HL-60 (cell line): ENCODE data around the gene ARID3C.

Source experiments
- DNase-seq, 2 experiments: peaks; one replicate each; pipeline ENCODE4 v3.0.0-alpha.2; 2010 to 2020; ENCODE audit warnings: low read depth in 1 of 2, low spot score in 1 of 2
- H3K27ac ChIP-seq: fragments of 250-450 bp; sonication (Bioruptor Pico); replicated peaks from 2 replicates; pipeline ENCODE4 v1.5.1; 2020; ENCODE audit warnings: mild to moderate bottlenecking, moderate library complexity
- H3K27me3 ChIP-seq: fragments of 250-450 bp; sonication (Bioruptor Pico); 2 replicates; pipeline ENCODE4 v1.5.1; 2021; ENCODE audit warnings: mild to moderate bottlenecking, moderate library complexity; ENCODE audit not compliant: insufficient read depth, poor library complexity, severe bottlenecking
- H3K4me3 ChIP-seq: replicated peaks from 2 replicates; pipeline ENCODE4 v1.5.1; 2011; ENCODE audit warnings: mild to moderate bottlenecking, control low read depth, low read length; ENCODE audit not compliant: insufficient read depth
- GABPA ChIP-seq: IDR thresholded peaks from 2 replicates; pipeline ENCODE4 v1.6.1; 2012; ENCODE audit warnings: low read depth
- POLR2AphosphoS5 ChIP-seq: IDR thresholded peaks from 2 replicates; pipeline ENCODE4 v1.6.1; 2012; ENCODE audit warnings: low read depth
- SPI1 ChIP-seq: IDR thresholded peaks from 2 replicates; pipeline ENCODE4 v1.6.1; 2012; ENCODE audit warnings: low read depth, mild to moderate bottlenecking, borderline replicate concordance
- TF ChIP-seq, protein P1 (sequence below): IDR thresholded peaks from one replicate; pipeline ENCODE4 v1.5.1; 2011; ENCODE audit warnings: low read length, control low read depth, inconsistent platforms; ENCODE audit not compliant: insufficient read depth
- TF ChIP-seq, protein P2 (sequence below): IDR thresholded peaks from 2 replicates; pipeline ENCODE4 v1.6.1; 2012; ENCODE audit warnings: low read depth; ENCODE audit not compliant: insufficient replicate concordance

ARID3C gene

DNA sequence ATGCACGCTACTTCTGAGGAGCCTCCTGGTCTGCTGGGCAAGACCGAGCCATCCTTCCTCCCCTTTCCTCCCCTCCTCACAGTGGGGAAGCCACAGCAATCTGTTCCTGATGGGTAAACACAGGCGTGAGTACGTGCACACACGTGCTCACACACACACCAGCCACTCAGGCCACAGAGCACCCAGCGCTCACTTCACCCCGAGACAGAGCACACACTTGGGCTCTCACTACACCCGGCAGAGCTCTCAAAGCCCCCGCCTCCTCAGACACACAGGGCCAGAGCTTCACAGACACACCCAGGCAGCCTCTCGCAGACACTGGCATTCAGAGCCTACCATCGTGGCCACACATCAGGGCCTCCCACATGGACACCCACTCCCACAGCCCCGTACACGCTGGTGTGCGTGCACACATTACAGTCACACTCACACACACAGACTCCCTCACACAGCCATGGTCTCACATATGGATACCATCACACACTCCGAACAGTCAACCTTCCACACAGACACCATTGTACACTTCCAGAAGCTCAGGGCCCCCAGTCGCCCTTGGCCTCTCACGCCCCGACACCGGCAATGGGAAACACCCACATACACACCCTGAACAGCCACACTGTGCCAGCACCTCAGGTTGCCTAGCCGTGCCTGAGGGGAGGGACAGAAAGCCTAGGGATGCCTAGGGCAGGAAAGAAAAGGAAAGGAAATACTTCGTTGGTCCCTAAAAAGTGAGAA, 52.8 kb downstream of the ARID3C start:
- no peak overlapping the region for H3K4me3 ChIP-seq
- no peak overlapping the region for H3K27ac ChIP-seq
- no peak for DNase-seq
- peaks cover 45% of the 10 kb centered on the region for H3K27me3 ChIP-seq
- TF ChIP-seq, protein P1, sequence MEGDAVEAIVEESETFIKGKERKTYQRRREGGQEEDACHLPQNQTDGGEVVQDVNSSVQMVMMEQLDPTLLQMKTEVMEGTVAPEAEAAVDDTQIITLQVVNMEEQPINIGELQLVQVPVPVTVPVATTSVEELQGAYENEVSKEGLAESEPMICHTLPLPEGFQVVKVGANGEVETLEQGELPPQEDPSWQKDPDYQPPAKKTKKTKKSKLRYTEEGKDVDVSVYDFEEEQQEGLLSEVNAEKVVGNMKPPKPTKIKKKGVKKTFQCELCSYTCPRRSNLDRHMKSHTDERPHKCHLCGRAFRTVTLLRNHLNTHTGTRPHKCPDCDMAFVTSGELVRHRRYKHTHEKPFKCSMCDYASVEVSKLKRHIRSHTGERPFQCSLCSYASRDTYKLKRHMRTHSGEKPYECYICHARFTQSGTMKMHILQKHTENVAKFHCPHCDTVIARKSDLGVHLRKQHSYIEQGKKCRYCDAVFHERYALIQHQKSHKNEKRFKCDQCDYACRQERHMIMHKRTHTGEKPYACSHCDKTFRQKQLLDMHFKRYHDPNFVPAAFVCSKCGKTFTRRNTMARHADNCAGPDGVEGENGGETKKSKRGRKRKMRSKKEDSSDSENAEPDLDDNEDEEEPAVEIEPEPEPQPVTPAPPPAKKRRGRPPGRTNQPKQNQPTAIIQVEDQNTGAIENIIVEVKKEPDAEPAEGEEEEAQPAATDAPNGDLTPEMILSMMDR, result no peak
- TF ChIP-seq SPI1 (no peak), GABPA (no peak), POLR2AphosphoS5 (no peak)
- TF ChIP-seq, protein P2, sequence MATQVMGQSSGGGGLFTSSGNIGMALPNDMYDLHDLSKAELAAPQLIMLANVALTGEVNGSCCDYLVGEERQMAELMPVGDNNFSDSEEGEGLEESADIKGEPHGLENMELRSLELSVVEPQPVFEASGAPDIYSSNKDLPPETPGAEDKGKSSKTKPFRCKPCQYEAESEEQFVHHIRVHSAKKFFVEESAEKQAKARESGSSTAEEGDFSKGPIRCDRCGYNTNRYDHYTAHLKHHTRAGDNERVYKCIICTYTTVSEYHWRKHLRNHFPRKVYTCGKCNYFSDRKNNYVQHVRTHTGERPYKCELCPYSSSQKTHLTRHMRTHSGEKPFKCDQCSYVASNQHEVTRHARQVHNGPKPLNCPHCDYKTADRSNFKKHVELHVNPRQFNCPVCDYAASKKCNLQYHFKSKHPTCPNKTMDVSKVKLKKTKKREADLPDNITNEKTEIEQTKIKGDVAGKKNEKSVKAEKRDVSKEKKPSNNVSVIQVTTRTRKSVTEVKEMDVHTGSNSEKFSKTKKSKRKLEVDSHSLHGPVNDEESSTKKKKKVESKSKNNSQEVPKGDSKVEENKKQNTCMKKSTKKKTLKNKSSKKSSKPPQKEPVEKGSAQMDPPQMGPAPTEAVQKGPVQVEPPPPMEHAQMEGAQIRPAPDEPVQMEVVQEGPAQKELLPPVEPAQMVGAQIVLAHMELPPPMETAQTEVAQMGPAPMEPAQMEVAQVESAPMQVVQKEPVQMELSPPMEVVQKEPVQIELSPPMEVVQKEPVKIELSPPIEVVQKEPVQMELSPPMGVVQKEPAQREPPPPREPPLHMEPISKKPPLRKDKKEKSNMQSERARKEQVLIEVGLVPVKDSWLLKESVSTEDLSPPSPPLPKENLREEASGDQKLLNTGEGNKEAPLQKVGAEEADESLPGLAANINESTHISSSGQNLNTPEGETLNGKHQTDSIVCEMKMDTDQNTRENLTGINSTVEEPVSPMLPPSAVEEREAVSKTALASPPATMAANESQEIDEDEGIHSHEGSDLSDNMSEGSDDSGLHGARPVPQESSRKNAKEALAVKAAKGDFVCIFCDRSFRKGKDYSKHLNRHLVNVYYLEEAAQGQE, result no peak

DNA sequence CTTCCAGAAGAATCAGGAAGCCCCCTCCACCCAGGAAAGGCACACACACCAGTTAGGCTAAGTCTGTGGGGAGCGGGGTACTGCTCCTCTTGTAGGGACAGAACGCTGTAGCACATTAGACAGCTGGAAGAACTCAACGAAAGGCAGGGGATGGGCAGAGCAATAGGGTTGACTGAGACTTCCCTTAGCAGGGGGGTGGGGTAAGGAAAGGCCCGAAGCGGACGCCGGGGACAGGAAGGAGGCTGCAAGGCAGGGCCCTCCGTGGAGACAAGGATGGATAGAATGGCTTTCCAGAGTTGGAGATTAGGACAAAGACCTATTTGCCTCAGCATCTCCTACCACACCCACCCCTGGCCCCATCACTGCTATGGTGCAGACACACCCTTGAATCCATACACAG, 53.6 kb downstream of the ARID3C start:
- TF ChIP-seq GABPA (no peak), POLR2AphosphoS5 (no peak), SPI1 (no peak)
- TF ChIP-seq, protein P1, result no peak
- TF ChIP-seq, protein P2, result no peak
- DNase-seq, result no peak
- Histone ChIP-seq H3K27me3 (peaks cover 43% of the 10 kb centered on the region), H3K27ac (no peak overlapping the region), H3K4me3 (no peak overlapping the region)

DNA sequence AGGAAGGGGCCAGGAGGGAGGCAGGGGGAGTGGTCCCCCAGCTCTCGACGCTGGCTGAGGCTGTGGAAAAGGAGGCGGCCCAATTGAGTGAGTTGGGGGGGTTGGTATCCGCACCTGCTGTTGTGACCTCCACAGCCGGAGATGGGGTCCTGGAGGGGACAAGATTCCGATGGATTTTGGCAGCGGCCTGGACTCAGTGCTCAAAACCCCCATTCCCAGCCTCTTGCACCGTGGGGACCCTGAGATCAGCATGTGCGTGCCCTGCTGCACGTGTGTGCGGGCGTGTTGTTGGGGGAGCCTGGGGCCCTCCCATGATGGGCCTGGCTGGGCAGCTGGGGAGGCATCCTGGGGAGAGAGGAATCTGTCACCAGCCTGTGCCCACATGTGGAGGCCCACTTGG, 54.3 kb downstream of the ARID3C start:
- Histone ChIP-seq H3K27me3 (peaks cover 37% of the 10 kb centered on the region), H3K4me3 (no peak overlapping the region), H3K27ac (no peak overlapping the region)
- no peak for TF ChIP-seq GABPA
- TF ChIP-seq, protein P1, result no peak
- TF ChIP-seq, protein P2, result no peak
- TF ChIP-seq SPI1, result no peak
- TF ChIP-seq POLR2AphosphoS5, result no peak
- DNase-seq, result no peak
